GM18870 (cell line): ENCODE data around the gene FOXK1.

Experiments
- ATAC-seq: cut with Tn5 transposase; IDR thresholded peaks from one replicate; pipeline ENCODE4 v1.9.1; 2021; ENCODE audit warnings: moderate library complexity; ENCODE audit not compliant: unreplicated experiment

Gene FOXK1

DNA sequence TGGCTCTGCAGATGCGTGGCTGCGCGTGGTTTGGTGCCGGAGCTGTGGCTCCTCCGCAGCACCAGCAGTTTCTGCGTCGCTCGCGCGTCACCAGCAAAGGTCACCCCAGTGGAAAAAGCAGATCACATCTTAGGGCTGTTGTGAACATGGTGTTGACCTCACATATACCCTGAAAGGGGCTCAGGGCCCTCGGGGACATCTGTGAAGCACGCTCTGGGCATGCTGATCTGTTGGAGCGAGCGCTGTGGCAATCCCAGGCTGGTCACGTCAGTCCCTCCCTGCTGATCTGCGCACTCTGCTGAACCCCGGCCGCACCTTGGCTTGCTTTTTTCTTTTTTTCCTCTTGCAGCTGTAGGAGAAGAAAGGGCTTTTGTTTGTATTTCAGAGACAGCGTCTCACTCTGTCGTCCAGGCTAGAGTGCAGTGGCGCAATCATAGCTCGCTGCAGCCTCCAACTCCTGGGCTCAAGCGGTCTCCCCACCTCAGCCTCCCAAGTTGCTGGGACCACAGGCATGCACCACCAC is 60.0 kb downstream of the FOXK1 start:
- ATAC-seq, result no peak

DNA sequence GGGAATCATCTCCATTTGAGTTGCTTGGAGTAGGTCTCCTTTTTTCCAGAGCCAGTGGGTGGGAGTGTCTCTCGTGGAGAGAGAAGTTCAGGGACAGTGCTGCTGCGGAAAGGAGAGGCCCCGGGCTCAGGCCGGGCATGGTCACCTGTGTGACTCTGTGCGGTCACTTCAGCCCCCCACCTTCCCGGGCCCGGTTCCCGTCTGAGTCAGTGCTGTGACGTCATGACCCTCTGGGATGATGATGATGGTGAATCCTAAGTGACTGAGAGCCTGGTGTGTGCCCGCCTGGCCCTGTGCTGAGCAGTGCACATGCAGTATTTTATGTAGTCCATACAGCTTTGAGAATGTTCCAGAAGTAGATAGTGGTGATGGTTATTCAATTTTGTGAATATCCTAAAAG is 60.8 kb downstream of the FOXK1 start:
- ATAC-seq, result no peak

DNA sequence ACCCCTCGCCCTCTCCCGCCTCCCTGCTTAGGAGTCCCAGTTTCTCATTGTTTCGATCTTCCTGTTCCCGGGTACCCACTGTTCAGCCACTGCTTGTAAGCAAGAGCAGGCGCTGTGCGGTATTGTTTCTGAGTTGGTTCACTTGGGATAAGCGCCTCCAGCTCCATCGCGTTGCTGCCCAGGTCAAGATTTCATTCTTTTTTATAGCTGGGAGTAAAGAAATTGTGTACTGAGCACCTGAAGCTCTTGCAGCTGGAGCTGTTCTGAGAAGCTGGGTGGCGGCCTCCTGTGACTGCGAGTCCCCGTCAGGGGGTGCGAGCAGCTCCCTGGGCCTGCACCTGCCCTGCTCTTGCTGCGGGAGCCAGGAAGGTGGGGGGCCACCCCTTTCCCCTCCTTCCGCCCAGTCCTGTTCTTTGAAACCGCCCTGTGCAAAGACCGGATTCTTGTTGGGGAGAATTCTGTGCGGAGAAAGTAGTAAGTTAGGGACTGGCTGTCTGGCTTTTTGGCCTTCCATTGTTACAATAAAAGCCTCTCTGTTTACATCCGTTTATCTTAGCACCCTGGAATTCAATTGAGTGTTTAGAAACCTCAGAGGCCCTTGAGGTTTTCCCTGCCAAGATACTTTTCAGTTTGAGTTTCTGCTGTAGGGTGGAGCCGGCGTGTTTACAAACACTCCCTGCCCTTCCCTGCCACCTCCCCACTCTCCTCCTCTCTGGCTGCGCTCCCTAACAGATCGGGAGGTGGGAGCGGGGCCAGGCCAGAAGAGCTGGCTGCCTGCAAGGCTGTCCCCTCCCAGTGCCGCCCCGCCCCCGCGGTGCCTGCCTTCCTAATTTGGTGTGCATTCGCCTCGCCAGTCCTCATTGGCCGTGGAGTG is 62.5 kb downstream of the FOXK1 start:
- peak; percentile 69 for ATAC-seq

DNA sequence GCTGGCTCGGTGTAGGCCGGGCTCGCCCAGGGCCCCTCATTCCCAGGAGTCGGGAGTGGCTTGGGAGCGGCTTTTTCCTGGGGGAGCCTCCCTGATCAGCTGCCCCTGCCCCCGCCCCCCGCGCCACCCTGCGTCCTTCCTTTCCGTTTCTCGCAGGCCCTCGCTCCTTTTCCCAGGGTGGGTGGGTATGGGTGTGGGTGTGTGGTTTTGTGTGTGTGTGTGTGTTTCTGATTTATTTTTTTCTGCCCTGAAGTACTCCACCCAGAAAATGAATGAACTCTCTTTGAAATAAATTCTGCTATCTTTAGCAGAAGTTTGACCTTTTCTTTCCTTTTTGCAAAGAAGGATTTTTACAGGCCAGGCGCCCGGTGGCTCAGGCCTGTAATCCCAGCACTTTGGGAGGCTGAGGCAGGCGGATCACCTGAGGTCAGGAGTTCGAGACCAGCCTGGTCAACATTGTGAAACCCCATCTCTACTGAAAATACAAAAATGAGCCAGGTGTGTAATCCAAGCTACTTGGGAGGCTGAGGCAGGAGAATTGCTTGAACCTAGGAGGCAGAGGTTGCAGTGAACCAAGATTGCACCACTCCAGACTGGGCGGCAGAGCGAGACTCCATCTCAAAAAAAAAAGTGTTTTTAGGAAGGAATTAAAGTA is 63.3 kb downstream of the FOXK1 start:
- no peak for ATAC-seq

DNA sequence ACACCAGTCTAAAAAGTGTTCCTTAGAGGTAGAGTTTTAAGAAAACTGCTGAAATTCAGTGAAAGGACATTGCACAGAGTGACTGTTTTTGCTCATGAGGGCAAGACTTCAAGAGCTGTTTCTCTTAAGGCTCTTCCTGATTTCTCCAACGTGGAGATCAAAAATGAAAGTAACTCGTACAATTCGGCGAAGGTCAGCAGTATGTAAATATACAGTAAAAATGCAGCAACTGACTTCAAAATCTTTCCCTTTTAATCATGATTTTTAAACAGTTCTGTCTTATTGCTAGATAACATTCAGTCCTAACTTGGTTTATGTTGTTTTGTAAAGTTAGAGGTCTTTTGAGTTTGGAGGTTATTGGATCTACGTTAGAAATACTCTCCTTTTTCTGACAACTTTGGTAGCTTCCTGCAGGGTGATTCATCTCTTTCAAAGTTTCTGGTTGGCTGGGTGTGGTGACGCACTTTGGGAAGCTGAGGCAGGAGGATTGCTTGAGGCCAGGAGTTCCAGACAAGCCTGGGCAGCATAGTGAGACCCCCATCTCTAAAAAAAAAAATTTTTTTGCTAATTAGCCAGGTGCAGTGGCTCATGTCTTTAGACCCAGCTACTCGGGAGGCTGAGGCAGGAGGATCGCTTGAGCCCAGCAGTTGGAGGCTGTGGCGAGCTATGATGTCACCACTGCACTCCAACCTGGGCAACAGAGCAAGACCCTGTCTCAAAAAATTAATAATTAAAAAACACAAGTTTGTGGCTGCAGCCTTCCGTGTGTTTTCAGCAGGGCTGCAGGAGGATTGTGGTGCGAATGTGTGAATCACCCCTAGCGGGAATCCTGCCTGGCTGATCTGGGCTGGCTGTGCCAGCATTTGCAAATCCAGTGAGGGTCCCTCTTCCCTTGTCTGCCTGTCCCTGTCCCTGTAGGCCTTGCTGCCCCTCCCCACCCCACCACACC is 64.2 kb downstream of the FOXK1 start:
- no peak for ATAC-seq

DNA sequence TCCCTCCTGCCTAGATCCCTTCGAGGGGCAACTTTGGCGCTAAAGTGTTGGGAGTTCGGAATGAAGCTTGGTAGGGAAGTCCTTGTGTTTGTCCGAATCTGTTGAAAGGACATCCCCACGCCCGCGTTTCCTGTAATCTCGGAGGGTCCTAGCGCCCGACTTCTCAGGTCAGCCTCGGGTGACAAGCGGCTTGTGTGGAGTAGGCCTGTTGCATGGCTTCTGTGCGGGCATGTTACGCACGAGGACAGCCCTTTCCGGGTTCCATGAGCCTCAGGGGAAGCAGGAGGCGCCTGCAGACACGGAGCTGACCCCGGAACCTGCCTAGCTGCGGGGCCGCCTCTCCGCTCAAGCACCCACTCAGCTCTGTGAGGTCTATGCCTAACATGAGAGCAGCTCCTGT is 64.9 kb downstream of the FOXK1 start:
- ATAC-seq, result no peak

DNA sequence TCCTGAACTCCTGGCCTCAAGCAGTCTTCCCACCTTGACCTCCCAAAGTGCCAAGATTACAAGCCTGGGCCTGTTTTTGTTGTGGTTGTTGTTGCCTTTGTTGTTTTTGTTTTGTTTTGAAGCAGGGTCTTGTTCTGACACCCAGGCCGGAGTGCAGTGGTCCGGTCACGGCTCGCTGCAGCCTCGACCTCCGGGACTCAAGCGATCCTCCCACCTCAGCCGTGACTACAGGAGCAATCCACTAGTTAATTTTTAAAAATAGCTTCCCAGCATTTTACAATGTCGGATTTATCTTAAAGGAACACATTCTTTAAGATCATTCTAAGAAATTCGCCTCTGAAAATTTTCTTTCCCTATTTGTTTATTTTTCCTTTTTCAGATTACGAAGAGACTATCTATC is 65.7 kb downstream of the FOXK1 start:
- no peak for ATAC-seq

DNA sequence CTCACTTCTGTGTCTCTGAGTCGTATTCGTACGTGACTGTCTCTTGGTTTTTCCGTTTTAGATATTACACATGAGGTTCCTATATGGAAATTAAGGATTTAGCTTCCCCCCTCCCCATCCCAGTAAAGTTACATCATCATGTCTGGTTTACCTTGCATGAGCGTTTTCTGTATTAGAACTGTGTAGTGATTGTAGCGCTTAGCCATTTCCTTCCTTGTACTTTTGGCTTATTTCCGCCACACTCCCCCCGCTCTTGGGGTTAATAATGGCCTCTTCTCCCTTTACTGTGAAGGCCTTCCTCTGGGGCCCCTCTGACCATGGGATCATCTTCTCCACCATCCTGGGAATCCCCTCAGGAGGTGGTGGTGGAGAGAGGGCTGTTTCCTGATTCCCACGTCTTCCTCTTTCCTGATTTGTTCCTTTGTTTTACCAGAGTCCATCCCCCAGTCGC is 66.2 kb downstream of the FOXK1 start:
- no peak for ATAC-seq

DNA sequence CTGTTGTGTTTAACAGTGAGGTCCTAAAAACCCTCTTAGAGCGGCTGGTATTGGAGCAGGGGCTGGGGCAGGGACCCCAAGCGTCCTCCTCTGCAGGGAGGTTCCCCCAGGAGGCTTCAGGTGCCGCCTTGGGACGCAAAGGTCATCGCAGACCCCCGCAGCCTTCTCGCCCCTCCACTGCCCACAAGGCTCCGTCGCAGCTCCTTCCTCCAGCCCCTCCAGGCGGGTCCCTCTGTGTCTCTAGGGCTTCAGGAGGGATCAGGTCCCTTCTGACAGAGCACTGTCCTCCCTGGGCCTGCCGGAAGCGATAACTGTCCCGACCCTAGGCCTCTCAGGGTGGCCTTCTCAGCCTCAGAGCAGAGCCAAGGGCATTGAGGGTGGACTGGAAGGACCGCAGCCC is 67.3 kb downstream of the FOXK1 start:
- no peak for ATAC-seq

DNA sequence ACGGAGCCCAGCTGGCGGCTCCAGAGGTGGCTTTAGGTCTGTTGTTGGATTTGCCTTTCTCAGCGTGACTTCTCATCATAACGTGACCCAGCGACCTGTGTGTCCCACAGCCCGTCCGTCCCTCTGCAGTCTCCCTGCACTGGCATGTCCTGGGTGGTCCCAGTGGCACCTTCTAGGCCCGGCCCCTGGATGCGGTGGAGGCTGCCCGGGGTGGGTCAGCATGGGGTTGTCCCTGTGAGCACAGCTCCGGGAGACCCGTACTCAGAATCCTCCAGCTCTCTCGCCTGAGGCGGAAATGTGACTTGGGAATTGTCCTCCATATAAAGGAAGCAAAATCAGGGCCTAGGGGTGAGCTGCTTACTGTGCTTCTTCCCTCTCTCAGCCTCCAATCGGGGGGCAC is 67.7 kb downstream of the FOXK1 start:
- no peak for ATAC-seq

DNA sequence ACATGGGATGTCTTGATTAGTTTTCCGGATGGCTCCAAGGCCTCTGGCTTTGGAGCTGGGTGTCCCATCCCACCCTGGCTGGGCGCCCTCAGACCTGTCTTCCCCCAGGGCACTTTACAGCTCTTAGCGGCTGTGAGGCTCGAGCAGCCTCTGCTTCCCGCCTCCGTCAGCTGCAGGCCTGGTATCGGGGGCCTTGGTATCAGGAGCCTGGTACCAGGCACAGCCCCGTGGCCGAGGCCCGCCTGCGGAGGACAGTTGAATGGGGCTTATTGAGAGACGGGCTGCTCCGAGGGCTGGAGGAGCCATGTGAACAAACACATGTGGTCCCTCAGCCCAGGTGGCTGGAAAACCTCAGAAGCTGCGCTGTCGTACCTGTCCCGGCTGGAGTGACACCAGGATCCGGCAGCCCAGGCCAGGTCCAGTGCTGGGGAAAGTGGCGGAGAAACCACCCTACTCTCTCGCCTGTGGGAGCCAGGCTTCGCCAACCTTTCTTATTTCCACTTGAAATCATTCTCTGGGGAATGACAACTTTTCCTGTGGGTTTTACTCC is 69.4 kb downstream of the FOXK1 start:
- no peak for ATAC-seq

DNA sequence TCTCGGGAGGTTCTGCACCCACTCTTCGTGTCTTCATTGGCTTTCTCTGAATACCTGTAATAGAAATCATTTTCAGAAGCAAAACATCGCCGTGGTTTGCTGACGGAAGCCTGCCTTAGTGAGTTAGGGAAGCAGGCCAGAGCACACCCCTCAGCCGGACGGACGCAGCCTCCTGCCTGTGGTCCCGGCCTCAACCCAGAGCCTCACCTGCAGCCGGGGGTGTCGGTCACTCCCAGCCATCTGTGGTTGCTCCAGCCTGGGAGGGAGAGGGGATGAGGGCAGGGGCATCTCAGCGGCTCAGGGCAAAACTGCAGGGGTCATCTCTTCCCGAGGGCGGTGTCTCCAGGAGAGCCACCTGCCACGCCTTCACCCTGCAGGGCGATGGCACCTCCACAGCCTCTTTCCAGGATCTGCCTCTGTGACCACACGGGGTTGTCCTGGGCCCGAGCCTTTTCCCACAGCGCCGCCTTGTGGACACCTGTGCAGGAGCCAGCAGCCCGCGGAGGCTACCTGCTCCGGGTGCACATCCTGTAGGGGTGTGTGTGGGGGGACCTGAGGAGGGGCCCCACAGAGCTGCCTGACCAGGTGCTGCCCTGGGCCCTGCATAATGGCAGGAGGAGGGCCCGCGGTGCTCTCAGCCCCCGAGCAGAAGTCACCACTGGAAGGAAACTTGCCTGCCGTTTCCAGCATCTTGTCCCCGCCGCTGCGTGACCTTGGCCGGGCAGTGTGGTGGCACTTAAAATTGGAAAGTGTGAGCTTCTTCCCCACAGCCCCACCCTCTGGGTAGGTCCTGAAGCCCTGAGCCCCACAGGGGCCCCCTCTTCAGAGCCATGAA is 71.7 kb downstream of the FOXK1 start:
- peak; percentile 63 for ATAC-seq

DNA sequence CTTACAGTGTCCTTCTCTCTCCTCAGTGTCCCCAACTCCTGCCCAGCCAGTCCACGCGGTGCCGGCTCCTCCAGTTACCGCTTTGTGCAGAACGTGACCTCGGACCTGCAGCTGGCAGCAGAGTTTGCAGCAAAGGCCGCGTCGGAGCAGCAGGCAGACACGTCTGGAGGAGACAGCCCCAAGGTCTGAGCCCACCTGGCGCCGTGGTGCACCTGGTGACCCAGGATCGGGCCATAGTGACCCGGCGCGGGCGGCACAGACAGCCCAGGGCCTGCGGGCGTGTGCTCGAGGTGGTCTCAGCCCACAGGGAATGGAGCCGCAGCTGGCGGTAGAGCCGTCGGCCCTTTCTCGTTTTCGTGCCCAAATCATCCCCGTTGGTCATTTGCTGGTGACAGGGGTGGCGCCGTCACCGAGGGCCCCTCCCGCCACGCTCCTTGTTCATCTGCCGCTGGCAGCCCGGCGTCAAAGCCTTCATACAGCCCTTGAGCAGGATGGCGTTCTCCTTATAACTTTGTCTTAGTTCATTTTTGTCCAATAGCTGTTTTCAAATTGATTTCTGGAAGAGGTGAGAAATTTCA is 72.4 kb downstream of the FOXK1 start:
- no peak for ATAC-seq

DNA sequence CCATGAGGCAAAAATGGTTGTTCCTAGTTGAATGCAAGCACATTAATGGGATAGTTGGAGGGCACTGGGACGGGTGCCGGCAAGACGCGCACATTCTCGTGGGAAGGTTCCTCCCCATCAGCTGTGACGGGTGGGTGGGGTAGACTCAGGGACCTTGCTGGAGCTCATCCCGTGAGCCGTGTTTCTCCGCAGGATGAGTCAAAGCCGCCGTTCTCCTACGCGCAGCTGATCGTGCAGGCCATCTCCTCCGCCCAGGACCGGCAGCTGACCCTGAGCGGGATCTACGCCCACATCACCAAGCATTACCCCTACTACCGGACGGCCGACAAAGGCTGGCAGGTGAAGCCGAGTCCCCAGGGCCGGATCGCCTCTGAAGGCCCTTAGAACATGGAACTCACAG is 73.0 kb downstream of the FOXK1 start:
- no peak for ATAC-seq

DNA sequence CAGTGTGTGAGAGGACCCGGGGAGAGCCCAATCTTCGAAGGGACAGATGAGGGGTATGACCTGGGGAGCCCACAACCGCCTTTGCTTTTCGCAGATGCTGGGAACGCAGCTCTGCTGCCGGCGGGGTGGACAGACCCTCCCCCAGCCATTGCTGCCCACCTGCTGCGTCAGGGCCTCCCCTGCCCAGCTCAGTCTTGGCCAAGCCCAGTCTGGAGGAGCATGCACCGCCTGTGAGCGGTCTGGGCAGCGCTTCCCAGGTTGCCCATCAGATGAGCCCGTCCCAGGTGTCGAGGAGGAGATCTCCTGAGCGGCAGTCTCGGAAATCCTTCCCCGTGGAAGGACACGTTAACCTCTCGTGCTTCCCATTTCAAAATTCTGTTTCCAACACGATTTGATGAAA is 76.0 kb downstream of the FOXK1 start:
- no peak for ATAC-seq

DNA sequence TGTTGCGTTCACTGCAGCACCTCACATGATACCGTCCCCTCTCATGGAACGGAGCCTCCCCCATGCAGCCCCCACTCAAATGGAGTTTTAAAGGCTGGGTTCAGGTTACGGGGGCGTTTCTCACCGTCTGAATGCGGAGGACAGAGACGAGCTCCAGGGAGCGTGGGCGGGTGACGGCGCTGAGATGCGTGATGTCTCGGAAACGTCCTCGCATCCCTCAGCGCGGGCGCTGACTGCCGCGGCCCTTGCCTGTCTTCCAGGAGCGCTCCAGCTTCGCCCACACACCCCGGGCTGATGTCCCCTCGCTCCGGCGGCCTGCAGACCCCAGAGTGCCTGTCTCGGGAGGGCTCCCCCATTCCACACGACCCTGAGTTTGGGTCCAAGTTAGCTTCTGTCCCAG is 76.7 kb downstream of the FOXK1 start:
- ATAC-seq, result no peak

DNA sequence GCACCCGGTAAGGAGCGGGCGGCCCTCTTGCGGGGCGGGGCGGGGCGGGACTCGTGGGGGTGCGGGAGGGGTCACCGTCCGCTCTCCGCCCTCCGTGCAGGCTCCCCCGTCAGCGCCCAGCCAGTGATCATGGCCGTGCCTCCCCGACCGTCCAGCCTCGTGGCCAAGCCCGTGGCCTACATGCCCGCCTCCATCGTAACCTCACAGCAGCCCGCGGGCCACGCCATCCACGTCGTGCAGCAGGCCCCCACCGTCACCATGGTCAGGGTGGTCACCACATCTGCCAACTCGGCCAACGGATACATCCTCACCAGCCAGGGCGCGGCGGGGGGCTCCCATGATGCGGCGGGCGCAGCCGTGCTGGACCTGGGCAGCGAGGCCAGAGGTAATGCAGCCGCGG is 77.1 kb downstream of the FOXK1 start:
- no peak for ATAC-seq

DNA sequence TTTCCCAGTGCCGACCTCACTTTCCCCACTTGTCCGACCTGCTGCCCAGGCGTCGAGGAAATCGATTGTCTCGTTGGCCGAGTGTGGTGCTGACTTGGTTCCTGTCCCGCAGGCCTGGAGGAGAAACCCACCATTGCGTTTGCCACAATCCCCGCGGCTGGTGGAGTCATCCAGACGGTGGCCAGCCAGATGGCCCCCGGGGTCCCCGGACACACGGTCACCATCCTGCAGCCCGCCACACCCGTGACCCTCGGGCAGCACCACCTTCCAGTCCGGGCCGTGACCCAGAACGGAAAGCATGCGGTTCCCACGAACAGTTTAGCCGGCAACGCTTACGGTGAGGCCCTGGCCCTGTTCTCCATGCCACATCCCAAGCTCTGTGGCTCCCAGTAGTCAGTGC is 78.9 kb downstream of the FOXK1 start:
- ATAC-seq, result no peak
